Stimulated activated naive CD8-positive, alpha-beta T cell treated with anti-CD3 and anti-CD28 coated beads, Interleukin-15, Interleukin-2, amounts not matched to agents 100 U/mL and 50 U/mL, for 24 hours (primary cell): ENCODE measurements around the gene UBXN11.
"Not testable (repeated sequence)": the region's sequence is repeated elsewhere in the genome, so short reads cannot be mapped to it uniquely, and the experiment has no call there.

Source experiments
- ATAC-seq: fragments of 150-1000 bp; cut with Tn5 transposase; one replicate; pipeline ENCODE4 v1.10.0; 2021
- DNase-seq: peaks from one replicate; pipeline ENCODE4 v3.0.0; 2021

The UBXN11 gene

GRCh38 chr1:26336477-26337205, 30.2 kb upstream of the UBXN11 start:
- ATAC-seq (peak; percentile 83), DNase-seq (peak; percentile 88)

GRCh38 chr1:26335774-26336476, 29.5 kb upstream of the UBXN11 start:
- DNase-seq (no peak), ATAC-seq (no peak)

- ATAC-seq, DNase-seq: not testable (repeated sequence)
These were observed 26.9 kb upstream of the UBXN11 start for GRCh38 chr1:26333312-26333711.

- ATAC-seq (no peak), DNase-seq (no peak)
These were observed 23.8 kb upstream of the UBXN11 start for GRCh38 chr1:26330276-26330675.

GRCh38 chr1:26329380-26329779, 22.9 kb upstream of the UBXN11 start:
- not testable (repeated sequence) for DNase-seq, ATAC-seq

GRCh38 chr1:26328597-26328996, 22.2 kb upstream of the UBXN11 start:
- DNase-seq: no peak
- ATAC-seq: no peak

- DNase-seq: no peak
- ATAC-seq: no peak
These were observed 21.5 kb upstream of the UBXN11 start for GRCh38 chr1:26327956-26328362.

- ATAC-seq: no peak
- DNase-seq: no peak
These were observed 18.1 kb upstream of the UBXN11 start for GRCh38 chr1:26324550-26324949.

GRCh38 chr1:26323382-26323781, 16.9 kb upstream of the UBXN11 start:
- no peak for ATAC-seq
- no peak for DNase-seq

- ATAC-seq (no peak), DNase-seq (no peak)
These were observed 15.6 kb upstream of the UBXN11 start for GRCh38 chr1:26322042-26322331.

- ATAC-seq (peak; percentile 71), DNase-seq (peak; percentile 98)
These were observed 15.0 kb upstream of the UBXN11 start for GRCh38 chr1:26321315-26322041.

GRCh38 chr1:26320896-26321295, 14.5 kb upstream of the UBXN11 start:
- DNase-seq (peak; percentile 29), ATAC-seq (no peak)

- ATAC-seq (peak; percentile 40), DNase-seq (peak; percentile 76)
These were observed 12.1 kb upstream of the UBXN11 start for GRCh38 chr1:26318338-26319064.

- peak; percentile 75 for DNase-seq
- peak; percentile 63 for ATAC-seq
These were observed 11.3 kb upstream of the UBXN11 start, which contains the start of gene CD52 for GRCh38 chr1:26317612-26318337. Gene CD52, plus strand, starts transcription at chr1:26317958. Its CDS starts 60 bp downstream, at chr1:26318018.

GRCh38 chr1:26317146-26317545, 10.7 kb upstream of the UBXN11 start:
- no peak for ATAC-seq
- no peak for DNase-seq

- DNase-seq: no peak
These were observed 9.7 kb upstream of the UBXN11 start for GRCh38 chr1:26315874-26316850.

GRCh38 chr1:26314501-26314900, 8.1 kb upstream of the UBXN11 start:
- ATAC-seq (no peak), DNase-seq (no peak)

More at GRCh38 chr1:26315874-26316850, 9.7 kb upstream of the UBXN11 start:
- ATAC-seq: no peak

- peak; percentile 37 for DNase-seq
- ATAC-seq: peak; percentile 41
These were observed 1.8 kb upstream of the UBXN11 start for GRCh38 chr1:26307966-26308899.

GRCh38 chr1:26307363-26307781, 936 bp upstream of the UBXN11 start:
- ATAC-seq (no peak), DNase-seq (peak; percentile 19)
